Motor neuron (in vitro differentiated cells): ENCODE measurements around the gene AGAP1. TPM values are rescaled to one million over a fixed set of nuclear protein-coding genes. Genes with fewer than 3 reads are reported as not detected.

Experiments used
- ATAC-seq, 8 experiments: fragments of 200-7000 bp; cut with Tn5 transposase; replicated peaks in 6 of 8; 2 replicates each; pipeline ENCODE4 v1.8.0; 2021; ENCODE audit warnings: mild to moderate bottlenecking in 8 of 8, moderate library complexity in 8 of 8
- H3K27ac ChIP-seq, 2 donors: fragments of 250-450 bp; sonication (Bioruptor Pico); 2 replicates each; pipeline ENCODE4 v1.9.0; 2021; ENCODE audit warnings: antibody characterized with exemption in 2 of 2, mild to moderate bottlenecking in 2 of 2, moderate library complexity in 1 of 2
- H3K4me1 ChIP-seq, 2 donors: fragments of 250-450 bp; sonication (Bioruptor Pico); replicated peaks in 1 of 2; 2 replicates each; pipeline ENCODE4 v1.6.1; 2021; ENCODE audit warnings: antibody characterized with exemption in 2 of 2, mild to moderate bottlenecking in 2 of 2, moderate library complexity in 1 of 2
- H3K4me3 ChIP-seq, 5 donors: fragments of 250-450 bp; sonication (Bioruptor Pico); 2 replicates each; pipeline ENCODE4 v1.9.0; 2021; ENCODE audit warnings: antibody characterized with exemption in 5 of 5, mild to moderate bottlenecking in 5 of 5, moderate library complexity in 4 of 5
- WGBS, 10 experiments: fragments of 450-650 bp; shearing (Covaris generic); methylation state at CpG; one replicate each; pipeline ENCODE4 v1.0.0; 2022; 5-methylcytosine and 5-hydroxymethylcytosine counted together
- in situ Hi-C, 9 experiments: fragments of 400-800 bp; cut with MboI; loops; one replicate each; pipeline ENCODE4 v1.15.0; 2021; ENCODE audit warnings: low sequenced_read_pairs in 9 of 9, low pct_unique_long_range_greater_than_20kb in 2 of 9; ENCODE audit not compliant: unreplicated experiment in 9 of 9
- total RNA-seq, 8 experiments: library from RNA; unstranded; fragments of 300-600 nt; gene quantifications; 2 replicates each; pipeline versions ENCODE4 v1.2.3 to v1.2.4, GENCODE V29; 2022

Gene AGAP1
- total RNA-seq, 8 experiments from 2014 or later = 5.9 to 51.1 (median 34.3) TPM

GRCh38 chr2:235606004-235606715 lies 112.3 kb downstream of the AGAP1 start:
- ATAC-seq = peak; percentile 65 to 83 (median 75)
- Histone ChIP-seq H3K27ac (peak overlapping the region; percentile 53 to 57), H3K4me1 (peaks cover 24 to 39% of the 10 kb centered on the region in 2 donors), H3K4me3 (peak overlapping the region; percentile 10 to 25 (median 23))
- 9 to 42% (median 37%) methylated on average over 3 to 10 of the region's 10 CpGs; no CpG with 5 or more reads in 2 of the 10 experiments for WGBS, 10 experiments
- in situ Hi-C loops = loop anchor here in 5 of 9 experiments (10.0 to 25.0 kb wide), 2 partner anchors 131 to 139 kb away; no protein-coding TSS in a partner anchor

GRCh38 chr2:235607546-235608199 lies 113.8 kb downstream of the AGAP1 start:
- 19 to 100% (median 70%) methylated on average over 2 to 13 of the region's 18 CpGs; no CpG with 5 or more reads in 3 of the 10 experiments for WGBS, 10 experiments
- in situ Hi-C loops = loop anchor here in 5 of 9 experiments (10.0 to 25.0 kb wide), 2 partner anchors 130 to 137 kb away; no protein-coding TSS in a partner anchor
- Histone ChIP-seq H3K4me1 (peaks cover 34 to 54% of the 10 kb centered on the region in 2 donors), H3K27ac (no peak overlapping the region), H3K4me3 (no peak overlapping the region)
- ATAC-seq = no peak

- in situ Hi-C loops = loop anchor here in 5 of 9 experiments (10.0 to 25.0 kb wide), 2 partner anchors 129 to 136 kb away; no protein-coding TSS in a partner anchor
- no peak for ATAC-seq
- Histone ChIP-seq H3K27ac (no peak overlapping the region), H3K4me3 (no peak overlapping the region), H3K4me1 (peaks cover 40 to 61% of the 10 kb centered on the region in 2 donors)
- WGBS, 10 experiments = 75 to 98% (median 89%) methylated on average over 1 to 8 of the region's 14 CpGs; no CpG with 5 or more reads in 3 of the 10 experiments
These were observed 114.5 kb downstream of the AGAP1 start for GRCh38 chr2:235608200-235608887.

GRCh38 chr2:235609321-235609720 lies 115.5 kb downstream of the AGAP1 start:
- Histone ChIP-seq H3K4me1 (peaks cover 47 to 70% of the 10 kb centered on the region in 2 donors), H3K27ac (no peak overlapping the region), H3K4me3 (no peak overlapping the region)
- in situ Hi-C loops = loop anchor here in 5 of 9 experiments (10.0 to 25.0 kb wide), 2 partner anchors 128 to 135 kb away; no protein-coding TSS in a partner anchor
- no peak for ATAC-seq
- 60 to 100% (median 94%) methylated on average over 1 to 7 of the region's 11 CpGs; no CpG with 5 or more reads in 2 of the 10 experiments for WGBS, 10 experiments

GRCh38 chr2:235609746-235610145 lies 115.9 kb downstream of the AGAP1 start:
- WGBS, 10 experiments = 80 to 100% (median 91%) methylated on average over 1 to 4 of the region's 5 CpGs; no CpG with 5 or more reads in 4 of the 10 experiments
- ATAC-seq = no peak
- in situ Hi-C loops = loop anchor here in 5 of 9 experiments (10.0 to 25.0 kb wide), 2 partner anchors 128 to 135 kb away; no protein-coding TSS in a partner anchor
- H3K27ac ChIP-seq = no peak overlapping the region
- peaks cover 51 to 74% of the 10 kb centered on the region in 2 donors for H3K4me1 ChIP-seq
- no peak overlapping the region for H3K4me3 ChIP-seq

- in situ Hi-C loops = loop anchor here in 3 of 9 experiments (25.0 kb wide), 1 partner anchor 127 kb away; no protein-coding TSS in a partner anchor
- no peak for ATAC-seq
These were observed 116.9 kb downstream of the AGAP1 start for GRCh38 chr2:235610696-235611257.

GRCh38 chr2:235611349-235611748 lies 117.5 kb downstream of the AGAP1 start:
- H3K4me1 ChIP-seq = peaks cover 50 to 70% of the 10 kb centered on the region in 2 donors
- peak in 1 of 8 experiments; percentile 17 for ATAC-seq
- in situ Hi-C loops = loop anchor here in 3 of 9 experiments (25.0 kb wide), 1 partner anchor 126 kb away; no protein-coding TSS in a partner anchor
- peak overlapping the region; percentile 52 to 59 for H3K27ac ChIP-seq
- no peak overlapping the region for H3K4me3 ChIP-seq
- WGBS, 10 experiments = 20 to 100% methylated on average over 1 of the region's 1 CpG; no CpG with 5 or more reads in 8 of the 10 experiments

More at GRCh38 chr2:235610696-235611257, 116.9 kb downstream of the AGAP1 start:
- peaks cover 54 to 73% of the 10 kb centered on the region in 2 donors for H3K4me1 ChIP-seq
- H3K4me3 ChIP-seq = no peak overlapping the region
- H3K27ac ChIP-seq = no peak overlapping the region
- WGBS, 10 experiments = 88 to 100% (median 97%) methylated on average over 1 to 7 of the region's 12 CpGs; no CpG with 5 or more reads in 1 of the 10 experiments

GRCh38 chr2:235611756-235612155 lies 117.9 kb downstream of the AGAP1 start:
- Histone ChIP-seq H3K4me3 (no peak overlapping the region), H3K27ac (peak overlapping the region; percentile 52 to 59), H3K4me1 (peaks cover 47 to 70% of the 10 kb centered on the region in 2 donors)
- in situ Hi-C loops = loop anchor here in 3 of 9 experiments (25.0 kb wide), 1 partner anchor 126 kb away; no protein-coding TSS in a partner anchor
- WGBS, 10 experiments = 19 to 80% (median 43%) methylated on average over 2 to 6 of the region's 7 CpGs; no CpG with 5 or more reads in 2 of the 10 experiments
- peak in 6 of 8 experiments; percentile 3 to 48 (median 28) for ATAC-seq

- Histone ChIP-seq H3K27ac (peak overlapping the region; percentile 52 to 59), H3K4me3 (no peak overlapping the region), H3K4me1 (peaks cover 41 to 66% of the 10 kb centered on the region in 2 donors)
- ATAC-seq = peak in 5 of 8 experiments; percentile 14 to 71 (median 45)
- in situ Hi-C loops = loop anchor here in 3 of 9 experiments (25.0 kb wide), 1 partner anchor 125 kb away; no protein-coding TSS in a partner anchor
- WGBS, 10 experiments = 33 to 94% (median 68%) methylated on average over 2 to 10 of the region's 15 CpGs; no CpG with 5 or more reads in 3 of the 10 experiments
These were observed 118.5 kb downstream of the AGAP1 start for GRCh38 chr2:235612181-235612950.

- in situ Hi-C loops = loop anchor here in 3 of 9 experiments (25.0 kb wide), 1 partner anchor 124 kb away; no protein-coding TSS in a partner anchor
- H3K4me1 ChIP-seq = peaks cover 35 to 58% of the 10 kb centered on the region in 2 donors
- ATAC-seq = no peak
- H3K4me3 ChIP-seq = no peak overlapping the region
- WGBS, 10 experiments = 60 to 100% (median 80%) methylated on average over 2 to 6 of the region's 6 CpGs; no CpG with 5 or more reads in 2 of the 10 experiments
- H3K27ac ChIP-seq = no peak overlapping the region
These were observed 119.8 kb downstream of the AGAP1 start for GRCh38 chr2:235613649-235614048.
